RWPE2 (cell line): ENCODE data around the gene B4GALT2.
A peak's percentile ranks its signal among the peaks of the same experiment; 100 is the strongest.

Experiments
- ATAC-seq: fragments of 200-7000 bp; cut with Tn5 transposase; 3 replicates; pipeline ENCODE4 v1.9.1; 2021; ENCODE audit warnings: low read depth
- DNase-seq: peaks from one replicate; pipeline ENCODE4 v3.0.0-alpha.2; 2020; ENCODE audit warnings: low spot score
- H3K27ac ChIP-seq: fragments of 450-650 bp; 2 replicates; pipeline ENCODE4 v1.5.1; 2017; ENCODE audit warnings: mild to moderate bottlenecking; ENCODE audit not compliant: poor library complexity, severe bottlenecking
- H3K27me3 ChIP-seq: fragments of 250-450 bp; sonication (Bioruptor Pico); 2 replicates; pipeline ENCODE4 v1.5.1; 2021; ENCODE audit warnings: mild to moderate bottlenecking, moderate library complexity; ENCODE audit not compliant: insufficient read depth, poor library complexity, severe bottlenecking
- H3K36me3 ChIP-seq: fragments of 250-450 bp; sonication (Bioruptor Pico); 2 replicates; pipeline ENCODE4 v1.5.1; 2020; ENCODE audit warnings: low read depth, mild to moderate bottlenecking, moderate library complexity
- H3K4me1 ChIP-seq: fragments of 250-450 bp; sonication (Bioruptor Pico); 2 replicates; pipeline ENCODE4 v1.5.1; 2021; ENCODE audit warnings: mild to moderate bottlenecking, moderate library complexity; ENCODE audit not compliant: insufficient read depth, poor library complexity, severe bottlenecking
- H3K4me3 ChIP-seq: fragments of 250-450 bp; sonication (Bioruptor Pico); 2 replicates; pipeline ENCODE4 v1.5.1; 2021; ENCODE audit warnings: mild to moderate bottlenecking, moderate library complexity; ENCODE audit not compliant: severe bottlenecking
- H3K9me3 ChIP-seq: fragments of 250-450 bp; sonication (Bioruptor Pico); 2 replicates; pipeline ENCODE4 v1.5.1; 2021; ENCODE audit warnings: mild to moderate bottlenecking, moderate library complexity; ENCODE audit not compliant: severe bottlenecking
- TF ChIP-seq, protein P1 (sequence below): fragments of 450-650 bp; IDR thresholded peaks from one replicate; pipeline ENCODE4 v1.5.1; 2017; ENCODE audit warnings: mild to moderate bottlenecking, moderate library complexity; ENCODE audit not compliant: poor library complexity, severe bottlenecking

Gene B4GALT2

DNA sequence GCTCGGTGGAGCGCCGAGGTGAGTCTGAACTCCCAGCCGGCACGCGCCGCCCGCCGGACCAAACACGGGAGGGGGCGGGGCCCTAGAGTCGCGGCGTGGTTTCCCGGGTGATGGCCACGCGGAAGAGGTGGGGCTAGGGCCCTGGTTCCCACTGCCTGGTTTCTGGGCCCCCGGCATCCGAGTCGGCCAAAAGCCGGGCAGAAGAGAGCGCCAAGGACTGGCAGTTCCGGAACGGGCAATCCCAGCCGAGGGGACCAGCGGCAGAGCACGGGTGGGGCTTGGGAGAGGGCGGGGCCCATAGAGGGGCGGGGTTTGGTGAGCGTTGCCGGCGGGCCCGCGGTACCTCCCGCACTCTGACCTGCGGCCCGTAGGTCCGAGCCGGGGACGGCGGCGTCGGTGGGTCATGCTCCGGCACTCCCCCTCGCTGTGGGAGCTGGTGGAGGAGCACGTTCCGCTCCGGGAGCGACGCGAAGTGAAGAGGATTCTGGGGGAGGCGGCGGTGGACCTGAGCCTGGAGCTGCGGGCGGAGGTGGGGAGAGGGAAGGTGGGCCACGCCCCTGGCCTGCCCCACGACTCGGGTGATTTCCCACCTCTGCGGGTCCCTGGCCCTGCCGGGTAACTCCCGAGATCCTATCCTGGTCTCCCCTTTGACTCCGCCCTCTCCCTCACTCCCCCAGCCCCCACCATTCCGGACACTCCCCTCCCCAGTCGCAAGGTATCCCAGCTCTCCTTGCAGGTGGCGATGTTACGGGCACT lies 12.6 kb downstream of the B4GALT2 start, which contains the start of gene CCDC24:
TSS of gene CCDC24 (plus strand) at position 124 of the 756 bp plus-strand sequence. CDS start at position 404, 280 bp downstream.
- peak; percentile 92 for DNase-seq
- TF ChIP-seq, protein P1, sequence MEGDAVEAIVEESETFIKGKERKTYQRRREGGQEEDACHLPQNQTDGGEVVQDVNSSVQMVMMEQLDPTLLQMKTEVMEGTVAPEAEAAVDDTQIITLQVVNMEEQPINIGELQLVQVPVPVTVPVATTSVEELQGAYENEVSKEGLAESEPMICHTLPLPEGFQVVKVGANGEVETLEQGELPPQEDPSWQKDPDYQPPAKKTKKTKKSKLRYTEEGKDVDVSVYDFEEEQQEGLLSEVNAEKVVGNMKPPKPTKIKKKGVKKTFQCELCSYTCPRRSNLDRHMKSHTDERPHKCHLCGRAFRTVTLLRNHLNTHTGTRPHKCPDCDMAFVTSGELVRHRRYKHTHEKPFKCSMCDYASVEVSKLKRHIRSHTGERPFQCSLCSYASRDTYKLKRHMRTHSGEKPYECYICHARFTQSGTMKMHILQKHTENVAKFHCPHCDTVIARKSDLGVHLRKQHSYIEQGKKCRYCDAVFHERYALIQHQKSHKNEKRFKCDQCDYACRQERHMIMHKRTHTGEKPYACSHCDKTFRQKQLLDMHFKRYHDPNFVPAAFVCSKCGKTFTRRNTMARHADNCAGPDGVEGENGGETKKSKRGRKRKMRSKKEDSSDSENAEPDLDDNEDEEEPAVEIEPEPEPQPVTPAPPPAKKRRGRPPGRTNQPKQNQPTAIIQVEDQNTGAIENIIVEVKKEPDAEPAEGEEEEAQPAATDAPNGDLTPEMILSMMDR = no peak
- Histone ChIP-seq H3K27me3 (no peaks in the 10 kb centered on the region), H3K4me3 (peak within 1 kb of the TSS; percentile 37), H3K4me1 (no peaks in the 10 kb centered on the region), H3K27ac (peak within 1 kb of the TSS; percentile 57), H3K9me3 (no peaks in the 10 kb centered on the region), H3K36me3 (no peaks in the 10 kb centered on the region; the same call in 1 of the 2 replicates)
- ATAC-seq = peak; percentile 74

GRCh38 chr1:43992232-43992995 lies 13.4 kb downstream of the B4GALT2 start:
- H3K4me3 ChIP-seq = peak overlapping the region; percentile 37
- peak overlapping the region; percentile 57 for H3K27ac ChIP-seq
- DNase-seq (no peak), ATAC-seq (no peak)
- H3K27me3 ChIP-seq = no peaks in the 10 kb centered on the region
- TF ChIP-seq, protein P1 = no peak
- no peaks in the 10 kb centered on the region for H3K36me3 ChIP-seq
- no peaks in the 10 kb centered on the region for H3K4me1 ChIP-seq
- no peaks in the 10 kb centered on the region for H3K9me3 ChIP-seq

DNA sequence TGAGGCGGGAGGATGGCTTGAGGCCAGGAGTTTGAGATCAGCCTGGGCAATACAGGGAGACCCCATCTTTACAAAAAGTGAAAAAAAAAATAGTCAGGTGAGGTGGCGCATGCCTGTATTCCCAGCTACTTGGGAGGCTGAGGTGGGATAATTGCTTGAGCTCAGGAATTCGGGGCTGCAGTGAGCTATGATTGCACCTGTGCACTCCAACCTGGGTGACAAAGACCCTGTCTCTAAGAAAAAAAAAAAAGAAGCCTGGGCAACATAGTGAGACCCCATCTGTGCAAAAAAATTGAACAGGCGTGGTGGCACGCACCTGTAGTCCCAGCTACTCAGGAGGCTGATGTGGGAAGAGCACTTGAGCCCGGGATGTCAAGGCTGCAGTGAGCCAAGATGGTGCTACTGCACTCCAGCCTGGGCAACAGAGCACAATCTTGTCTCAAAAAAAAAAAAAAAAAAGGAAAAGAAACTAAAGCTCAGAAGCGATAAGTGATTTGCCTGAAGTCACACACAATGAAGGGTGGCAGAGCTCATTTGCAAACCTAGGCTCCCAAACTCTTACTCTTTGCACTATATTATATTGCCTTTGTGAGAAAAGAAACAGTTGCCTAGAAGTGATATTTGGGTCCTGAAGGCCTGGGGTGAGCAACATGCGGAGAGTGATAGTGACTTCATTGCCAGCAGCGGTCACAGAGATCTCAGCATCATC lies 14.3 kb downstream of the B4GALT2 start:
- Histone ChIP-seq H3K27ac (no peak overlapping the region), H3K4me1 (no peaks in the 10 kb centered on the region), H3K27me3 (no peaks in the 10 kb centered on the region), H3K36me3 (no peaks in the 10 kb centered on the region), H3K4me3 (no peak overlapping the region), H3K9me3 (no peaks in the 10 kb centered on the region)
- DNase-seq (no peak), ATAC-seq (no peak)
- TF ChIP-seq, protein P1 = no peak

- no peak for ATAC-seq
- TF ChIP-seq, protein P1 = no peak
- no peak overlapping the region for H3K4me3 ChIP-seq
- H3K27ac ChIP-seq = no peak overlapping the region
- no peaks in the 10 kb centered on the region for H3K36me3 ChIP-seq
- no peaks in the 10 kb centered on the region for H3K4me1 ChIP-seq
- H3K9me3 ChIP-seq = no peaks in the 10 kb centered on the region
- DNase-seq = no peak
- H3K27me3 ChIP-seq = no peaks in the 10 kb centered on the region
Measured at GRCh38 chr1:43994071-43994470, 15.1 kb downstream of the B4GALT2 start.
